H1 (cell line): ENCODE data around the gene TAF10. TPM values are rescaled to one million over a fixed set of nuclear protein-coding genes. Genes with fewer than 3 reads are reported as not detected.

ENCODE experiments used
- NRF1 ChIP-seq: IDR thresholded peaks from 2 replicates; pipeline ENCODE4 v1.6.1; 2011; ENCODE audit warnings: mild to moderate bottlenecking, low read depth, low read length, improper control_type of control experiment
- POU5F1 ChIP-seq: IDR thresholded peaks from 2 replicates; pipeline ENCODE4 v1.6.1; 2011; ENCODE audit warnings: low read depth, mild to moderate bottlenecking, low read length, moderate library complexity
- SRF ChIP-seq: IDR thresholded peaks from 2 replicates; pipeline ENCODE4 v1.6.1; 2011; ENCODE audit warnings: mild to moderate bottlenecking, low read depth, low read length, moderate library complexity
- polyA plus RNA-seq, 7 experiments: library from polyadenylated mRNA; depleted of rRNA in 3 of 7; stranded (reverse) in 5 of 7; unstranded in 2 of 7; fragments of >200 nt in 5 of 7; fragments of 200-250 nt in 2 of 7; gene quantifications; 1 replicate in 5 of 7; 2 replicates in 1 of 7; 4 replicates in 1 of 7; pipeline versions ENCODE4 v1.2.1 to v1.2.3, GENCODE V29; 2011 to 2013; ENCODE audit warnings: missing spikeins in 2 of 7, mixed read lengths in 2 of 7
- total RNA-seq: library from RNA; stranded (reverse); fragmentation: NEBNext Ultra II Directional; extraction: Animal tissue kit (Norgen Biotek cat#: 25700); gene quantifications from 2 replicates; pipeline ENCODE4 v1.2.1, GENCODE V29; 2021

TAF10 gene
- total and polyA plus RNA-seq, 2 of the 8 experiments (the other 6 are each of a cell fraction or from before 2014, with no cell fraction given) = 128 to 213 TPM

DNA sequence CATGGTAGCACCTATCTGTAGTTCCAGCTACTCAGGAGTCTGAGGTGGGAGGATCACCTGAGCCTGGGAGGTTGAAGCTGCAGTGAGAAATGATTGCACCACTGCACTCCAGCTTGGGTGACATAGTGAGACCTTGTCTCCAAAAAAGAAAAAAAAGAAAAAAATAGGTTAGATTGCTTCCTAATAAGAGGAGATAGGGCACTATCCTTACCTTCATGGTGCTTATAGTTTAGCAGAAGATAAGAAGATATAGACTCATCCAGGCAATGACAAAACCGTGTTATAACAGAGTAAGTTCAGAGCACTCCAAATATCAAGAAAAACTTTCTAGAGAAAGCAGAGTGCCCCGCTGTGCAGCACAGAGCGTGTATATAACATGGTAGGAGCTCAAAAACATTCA lies 50.7 kb downstream of the TAF10 start (continued):
- no peak for TF ChIP-seq NRF1
- TF ChIP-seq POU5F1 = no peak
- no peak for TF ChIP-seq SRF

Other genes starting within 250 kb of the TAF10 start
- gene SMPD1, start 221.7 kb downstream of the TAF10 start, total RNA-seq = 1.9 and 3.1 TPM in 2 replicates
- gene SMPD1, start 221.7 kb downstream of the TAF10 start, polyA plus RNA-seq (2011; rRNA removed) = 2.4 and 4.5 TPM in 2 replicates
- gene APBB1, start 193.1 kb downstream of the TAF10 start, total RNA-seq = 23.6 and 23.9 TPM in 2 replicates
- 33.1 and 44.7 TPM in 2 replicates for gene APBB1, start 193.1 kb downstream of the TAF10 start, polyA plus RNA-seq (2011; rRNA removed)
- gene HPX, start 171.2 kb downstream of the TAF10 start, total RNA-seq = 0.44 and 0.80 TPM in 2 replicates
- 0.96 and 0.97 TPM in 2 replicates for gene HPX, start 171.2 kb downstream of the TAF10 start, polyA plus RNA-seq (2011; rRNA removed)
- 14.3 and 15.7 TPM in 2 replicates for gene TRIM3, start 138.3 kb downstream of the TAF10 start, total RNA-seq
- 10.7 and 16.2 TPM in 2 replicates for gene TRIM3, start 138.3 kb downstream of the TAF10 start, polyA plus RNA-seq (2011; rRNA removed)
- 48.7 and 51.1 TPM in 2 replicates for gene ARFIP2, start 130.9 kb downstream of the TAF10 start, total RNA-seq
- gene ARFIP2, start 130.9 kb downstream of the TAF10 start, polyA plus RNA-seq (2011; rRNA removed) = 48.3 and 50.3 TPM in 2 replicates
- gene TIMM10B, start 130.7 kb downstream of the TAF10 start, total RNA-seq = 38.2 and 45.6 TPM in 2 replicates
- 47.8 and 56.0 TPM in 2 replicates for gene TIMM10B, start 130.7 kb downstream of the TAF10 start, polyA plus RNA-seq (2011; rRNA removed)
- 4.2 and 5.0 TPM in 2 replicates for gene DNHD1, start 114.9 kb downstream of the TAF10 start, total RNA-seq
- gene DNHD1, start 114.9 kb downstream of the TAF10 start, polyA plus RNA-seq (2011; rRNA removed) = 6.8 and 7.6 TPM in 2 replicates
- 14.9 and 15.4 TPM in 2 replicates for gene RRP8, start 8.6 kb downstream of the TAF10 start, total RNA-seq
- gene RRP8, start 8.6 kb downstream of the TAF10 start, polyA plus RNA-seq (2011; rRNA removed) = 3.6 and 4.2 TPM in 2 replicates
- gene ILK, start 8.4 kb downstream of the TAF10 start, total RNA-seq = 91.4 and 103 TPM in 2 replicates
- gene ILK, start 8.4 kb downstream of the TAF10 start, polyA plus RNA-seq (2011; rRNA removed) = 117 and 132 TPM in 2 replicates
- gene TPP1, start 7.2 kb upstream of the TAF10 start, total RNA-seq = 34.9 and 36.1 TPM in 2 replicates
- gene TPP1, start 7.2 kb upstream of the TAF10 start, polyA plus RNA-seq (2011; rRNA removed) = 58.4 and 77.5 TPM in 2 replicates
- gene DCHS1, start 43.6 kb upstream of the TAF10 start, total RNA-seq = 10.5 and 11.3 TPM in 2 replicates
- gene DCHS1, start 43.6 kb upstream of the TAF10 start, polyA plus RNA-seq (2011; rRNA removed) = 8.2 and 8.9 TPM in 2 replicates
- gene MRPL17, start 71.1 kb upstream of the TAF10 start, total RNA-seq = 70.5 and 71.7 TPM in 2 replicates
- 44.5 and 55.7 TPM in 2 replicates for gene MRPL17, start 71.1 kb upstream of the TAF10 start, polyA plus RNA-seq (2011; rRNA removed)
- 0.17 and 0.22 TPM in 2 replicates for gene OR2AG2, start 159.8 kb upstream of the TAF10 start, total RNA-seq
- 0.49 and 0.74 TPM in 2 replicates for gene OR2AG2, start 159.8 kb upstream of the TAF10 start, polyA plus RNA-seq (2011; rRNA removed)
- gene OR2AG1, start 170.8 kb upstream of the TAF10 start, total RNA-seq = not detected in 2 replicates
- gene OR2AG1, start 170.8 kb upstream of the TAF10 start, polyA plus RNA-seq (2011; rRNA removed) = not detected in 2 replicates
- 0.10 and 0.20 TPM in 2 replicates for gene OR6A2, start 187.5 kb upstream of the TAF10 start, total RNA-seq
- 0.14 TPM in 2 replicates for gene OR6A2, start 187.5 kb upstream of the TAF10 start, polyA plus RNA-seq (2011; rRNA removed)
- not detected in 2 replicates for gene OR10A5, start 233.5 kb upstream of the TAF10 start, total RNA-seq
- not detected in 2 replicates for gene OR10A5, start 233.5 kb upstream of the TAF10 start, polyA plus RNA-seq (2011; rRNA removed)